Immature natural killer cell (primary cell): ENCODE results near the gene PROZ. TPM values are rescaled to one million over a fixed set of nuclear protein-coding genes. Genes with fewer than 3 reads are reported as not detected.

Experiments used
- DNase-seq, 3 donors: peaks; one replicate each; pipeline ENCODE4 v3.0.0; 2022; ENCODE audit warnings: mixed read lengths in 1 of 3
- H3K27ac Mint-ChIP-seq, 6 donors: one replicate each; pipeline ENCODE4 v1.8.0; 2020; ENCODE audit warnings: mixed read lengths in 6 of 6, mild to moderate bottlenecking in 5 of 6, inconsistent platforms in 4 of 6, moderate library complexity in 3 of 6
- H3K27me3 Mint-ChIP-seq, 3 donors: one replicate each; pipeline ENCODE4 v1.8.0; 2020 to 2021; ENCODE audit warnings: low read depth in 3 of 3, mild to moderate bottlenecking in 3 of 3, mixed read lengths in 3 of 3, moderate library complexity in 3 of 3, inconsistent platforms in 1 of 3
- H3K36me3 Mint-ChIP-seq, 3 donors: one replicate each; pipeline ENCODE4 v1.8.0; 2020; ENCODE audit warnings: mixed read lengths in 3 of 3, inconsistent platforms in 2 of 3, mild to moderate bottlenecking in 2 of 3
- H3K4me1 Mint-ChIP-seq, 2 donors: one replicate each; pipeline ENCODE4 v1.8.0; 2020; ENCODE audit warnings: inconsistent platforms in 2 of 2, mild to moderate bottlenecking in 2 of 2, mixed read lengths in 2 of 2, moderate library complexity in 1 of 2
- H3K4me3 Mint-ChIP-seq, 5 donors: one replicate each; pipeline ENCODE4 v1.8.0; 2020; ENCODE audit warnings: mild to moderate bottlenecking in 5 of 5, mixed read lengths in 5 of 5, inconsistent platforms in 3 of 5, moderate library complexity in 3 of 5
- H3K9me3 Mint-ChIP-seq, 6 donors: one replicate each; pipeline ENCODE4 v1.8.0; 2020; ENCODE audit warnings: mild to moderate bottlenecking in 6 of 6, mixed read lengths in 6 of 6, inconsistent platforms in 4 of 6, moderate library complexity in 3 of 6
- polyA plus RNA-seq, 3 donors: library from polyadenylated mRNA; unstranded; fragments of 300-500 nt; fragmentation: Illumina TruSeq; gene quantifications; one replicate each; pipeline ENCODE4 v1.2.3, GENCODE V29; 2021

Gene PROZ
- polyA plus RNA-seq, 3 donors from 2014 or later = not detected

- no peaks in the 10 kb centered on the region for H3K9me3 Mint-ChIP-seq
- peaks cover 56 to 62% of the 10 kb centered on the region in 2 donors for H3K4me1 Mint-ChIP-seq
- no peak for DNase-seq
- H3K36me3 Mint-ChIP-seq = peaks cover 30 to 53% (median 32%) of the 10 kb centered on the region in 3 donors
- H3K27ac Mint-ChIP-seq = peak overlapping the region in 5 of 6 donors; percentile 81 to 100 (median 97)
- H3K27me3 Mint-ChIP-seq = peaks cover 13 to 20% (median 15%) of the 10 kb centered on the region in 3 donors
- H3K4me3 Mint-ChIP-seq = peak overlapping the region in 3 of 5 donors; percentile 7 to 21 (median 15)
Observed at GRCh38 chr13:113187883-113188665, 29.6 kb downstream of the PROZ start.

DNA sequence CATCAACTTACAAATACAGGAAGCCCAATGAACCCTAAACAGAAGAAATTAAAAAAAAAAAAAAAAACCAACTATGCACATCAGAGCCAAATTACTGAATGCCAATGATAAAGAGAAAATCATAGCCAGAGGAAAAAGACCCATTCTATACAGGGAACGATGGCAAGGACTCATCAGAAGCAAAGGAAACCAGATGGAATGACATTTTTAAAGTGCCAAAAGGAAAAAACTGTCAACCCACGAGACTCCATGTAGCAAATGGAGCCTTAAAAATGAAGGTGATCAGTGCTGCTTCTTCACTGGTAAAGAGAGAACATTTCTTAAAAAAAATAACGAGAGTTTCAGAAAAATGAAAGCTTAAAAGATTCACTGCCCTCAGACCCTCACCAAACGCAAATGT is 31.7 kb downstream of the PROZ start:
- peaks cover 33 to 59% (median 36%) of the 10 kb centered on the region in 3 donors for H3K36me3 Mint-ChIP-seq

GRCh38 chr13:113192279-113192678 is 33.8 kb downstream of the PROZ start:
- no peaks in the 10 kb centered on the region for H3K9me3 Mint-ChIP-seq
- peaks cover 20% of the 10 kb centered on the region in 2 donors for H3K4me1 Mint-ChIP-seq
- peaks cover 43 to 76% (median 47%) of the 10 kb centered on the region in 3 donors for H3K36me3 Mint-ChIP-seq
- H3K27ac Mint-ChIP-seq = no peak overlapping the region
- no peak overlapping the region for H3K4me3 Mint-ChIP-seq
- H3K27me3 Mint-ChIP-seq = peaks cover under 1 to 2% (median 1%) of the 10 kb centered on the region in 3 donors
- DNase-seq = no peak

More for the DNA sequence above, 31.7 kb downstream of the PROZ start:
- H3K27me3 Mint-ChIP-seq = peaks cover 10 to 16% (median 12%) of the 10 kb centered on the region in 3 donors
- H3K4me3 Mint-ChIP-seq = no peak overlapping the region
- no peak for DNase-seq
- H3K9me3 Mint-ChIP-seq = no peaks in the 10 kb centered on the region
- H3K27ac Mint-ChIP-seq = no peak overlapping the region
- peaks cover 38 to 41% of the 10 kb centered on the region in 2 donors for H3K4me1 Mint-ChIP-seq

DNA sequence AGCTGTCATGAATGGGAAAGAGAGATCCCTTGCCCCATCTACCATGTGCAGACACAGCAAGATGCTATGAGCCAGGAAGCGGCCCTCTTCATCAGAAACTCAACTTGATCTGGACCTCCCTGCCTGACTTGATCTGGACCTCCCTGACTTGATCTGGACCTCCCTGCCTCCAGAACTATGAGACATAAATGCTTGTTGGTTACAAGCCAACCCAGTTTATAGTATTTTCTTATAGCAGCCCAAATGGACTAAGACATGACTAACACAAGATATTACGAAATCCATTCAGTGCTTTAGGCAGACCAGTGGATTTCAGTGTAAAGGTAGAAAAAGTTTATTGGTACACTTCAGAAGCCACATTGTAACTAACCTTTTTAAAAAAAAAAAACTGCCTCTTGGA is 34.5 kb downstream of the PROZ start:
- no peak overlapping the region for H3K27ac Mint-ChIP-seq
- no peak for DNase-seq
- no peaks in the 10 kb centered on the region for H3K9me3 Mint-ChIP-seq
- H3K4me3 Mint-ChIP-seq = no peak overlapping the region
- peaks cover 43 to 79% (median 46%) of the 10 kb centered on the region in 3 donors for H3K36me3 Mint-ChIP-seq
- H3K4me1 Mint-ChIP-seq = peaks cover 14% of the 10 kb centered on the region in 2 donors
- peaks cover 0 to 2% (median 0%) of the 10 kb centered on the region in 3 donors for H3K27me3 Mint-ChIP-seq

DNA sequence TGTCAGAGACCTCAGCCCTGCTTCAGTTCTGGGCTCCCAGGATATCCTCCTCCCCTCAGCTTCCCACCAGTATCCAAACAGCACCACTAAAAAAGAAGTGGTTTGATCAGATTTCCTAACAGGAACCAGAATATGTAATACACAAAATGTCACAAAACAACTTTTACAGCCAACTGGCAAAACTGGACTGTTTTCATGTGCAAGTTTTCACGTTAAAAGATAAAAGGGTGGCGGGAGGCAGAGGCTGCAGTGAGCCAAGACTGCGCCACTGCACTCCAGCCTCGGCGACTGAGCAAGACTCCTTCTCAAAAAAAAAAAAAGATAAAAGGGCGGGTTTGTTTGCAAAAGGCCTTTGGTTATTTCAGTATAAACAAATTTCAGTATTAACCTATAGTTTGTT is 36.9 kb downstream of the PROZ start:
- Mint-ChIP-seq H3K27ac (no peak overlapping the region), H3K4me3 (no peak overlapping the region), H3K27me3 (no peaks in the 10 kb centered on the region), H3K36me3 (peaks cover 28 to 68% (median 38%) of the 10 kb centered on the region in 3 donors), H3K9me3 (no peaks in the 10 kb centered on the region), H3K4me1 (peaks cover 0 to 1% of the 10 kb centered on the region in 2 donors)
- no peak for DNase-seq

DNA sequence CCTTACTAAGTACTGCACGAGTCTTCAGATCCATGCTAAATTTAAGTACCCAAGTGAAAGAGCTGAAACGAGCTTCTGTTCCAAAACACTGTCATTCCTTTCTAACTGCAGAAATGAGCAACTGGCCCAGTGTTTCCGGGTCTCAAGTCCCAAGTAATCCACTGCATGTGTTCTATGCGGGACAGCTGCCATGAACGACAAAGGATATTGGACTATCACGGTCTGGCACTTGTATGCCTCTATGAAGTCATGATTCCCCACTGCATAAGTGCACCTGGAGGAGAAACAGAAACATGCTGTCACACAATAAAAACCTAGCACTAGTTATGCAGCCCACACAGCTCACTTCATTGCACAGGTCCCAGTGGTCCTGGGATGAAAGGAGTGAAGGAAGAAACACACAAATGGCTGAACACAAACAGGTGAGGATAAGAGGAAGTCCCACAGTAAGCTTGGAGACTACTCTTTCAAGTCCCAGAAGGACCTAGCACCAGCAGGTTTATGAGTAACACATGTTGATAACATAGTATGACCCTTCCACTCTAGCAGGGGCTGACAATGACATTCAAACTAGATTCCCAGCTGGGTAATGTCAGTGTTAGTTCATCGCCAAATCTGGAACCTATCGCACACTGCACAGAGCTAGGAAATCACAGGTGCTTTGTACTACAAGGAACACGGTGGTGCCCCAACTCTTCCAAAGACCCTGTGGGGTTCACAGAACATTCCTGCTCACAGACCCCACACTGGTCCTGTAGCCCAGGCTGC is 38.7 kb downstream of the PROZ start:
- no peak for DNase-seq
- H3K27ac Mint-ChIP-seq = no peak overlapping the region
- H3K4me1 Mint-ChIP-seq = peaks cover 6 to 10% of the 10 kb centered on the region in 2 donors
- H3K27me3 Mint-ChIP-seq = peaks cover 0 to 1% (median 0%) of the 10 kb centered on the region in 3 donors
- H3K36me3 Mint-ChIP-seq = peaks cover 29 to 55% (median 35%) of the 10 kb centered on the region in 3 donors
- no peaks in the 10 kb centered on the region for H3K9me3 Mint-ChIP-seq
- H3K4me3 Mint-ChIP-seq = no peak overlapping the region

- Mint-ChIP-seq H3K4me1 (peaks cover 44 to 47% of the 10 kb centered on the region in 2 donors), H3K27ac (no peak overlapping the region), H3K36me3 (peaks cover 14 to 20% (median 15%) of the 10 kb centered on the region in 3 donors), H3K27me3 (peaks cover 0 to 4% (median 0%) of the 10 kb centered on the region in 3 donors), H3K4me3 (no peak overlapping the region), H3K9me3 (no peaks in the 10 kb centered on the region)
- no peak for DNase-seq
Observed at GRCh38 chr13:113201815-113202214, 43.4 kb downstream of the PROZ start.

DNA sequence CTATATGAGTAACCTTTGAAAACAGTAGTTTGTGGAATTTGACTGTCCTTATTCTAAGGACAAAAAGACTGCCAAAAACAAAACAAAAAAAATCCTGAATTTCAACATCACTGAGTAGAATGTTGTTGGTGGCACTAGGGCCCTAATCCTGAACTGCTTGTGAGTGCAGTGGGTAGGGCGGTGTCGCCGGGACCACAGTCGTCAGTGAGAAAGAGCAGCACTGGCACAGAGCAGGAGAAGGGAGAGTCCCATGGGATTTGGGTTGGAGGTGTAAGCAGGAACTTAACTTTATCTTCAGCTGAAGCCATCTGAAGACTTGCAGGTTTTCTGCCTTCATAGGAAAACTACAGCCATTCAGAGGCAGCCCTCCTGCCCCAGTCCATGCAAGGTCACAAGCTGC is 44.5 kb downstream of the PROZ start:
- DNase-seq = no peak
- H3K4me1 Mint-ChIP-seq = peaks cover 53 to 58% of the 10 kb centered on the region in 2 donors
- H3K27me3 Mint-ChIP-seq = peaks cover 0 to 8% (median 0%) of the 10 kb centered on the region in 3 donors
- peaks cover 10 to 12% (median 10%) of the 10 kb centered on the region in 3 donors for H3K36me3 Mint-ChIP-seq
- no peak overlapping the region for H3K27ac Mint-ChIP-seq
- no peaks in the 10 kb centered on the region for H3K9me3 Mint-ChIP-seq
- no peak overlapping the region for H3K4me3 Mint-ChIP-seq

DNA sequence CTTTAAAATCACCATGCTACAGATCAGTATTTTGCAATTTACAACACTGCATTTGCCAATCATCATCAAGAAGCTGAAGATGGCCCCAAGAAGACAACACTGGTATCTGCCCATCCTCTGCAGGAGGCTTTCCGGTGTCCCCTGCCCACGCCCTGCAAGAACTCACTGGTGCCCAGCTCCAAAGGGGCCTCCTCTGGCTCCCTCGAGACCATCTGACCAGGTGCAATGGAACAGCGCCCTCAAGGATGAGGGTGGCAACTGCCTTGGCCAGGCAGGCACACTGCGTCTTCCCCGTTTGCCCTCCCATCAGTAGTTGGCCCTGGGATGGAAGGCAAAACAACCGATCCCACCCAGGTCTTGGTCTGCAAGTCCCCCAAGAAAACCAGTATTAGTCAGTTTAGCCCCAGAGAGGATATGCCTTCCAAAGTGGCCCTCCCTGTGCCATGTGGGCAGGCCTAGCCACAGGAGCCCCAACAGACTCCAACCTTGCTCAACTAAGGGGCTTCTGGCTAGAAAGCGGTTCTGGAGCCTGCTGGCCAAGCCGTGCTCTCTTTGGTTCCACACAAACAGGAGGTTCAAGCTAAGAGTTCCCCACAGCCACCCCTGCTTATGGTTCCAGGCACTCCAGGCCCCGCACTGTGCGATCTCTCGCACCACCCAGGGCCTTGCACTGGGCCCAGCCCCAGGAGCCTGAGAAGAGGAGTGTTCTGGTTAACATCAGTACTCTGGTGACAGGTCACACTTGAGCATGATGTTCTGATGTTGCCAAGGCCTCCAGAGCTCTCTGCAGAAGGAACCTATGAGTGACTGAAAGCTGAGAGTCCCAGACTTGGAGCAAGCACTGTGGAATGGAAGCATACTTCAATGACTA is 45.3 kb downstream of the PROZ start:
- peak overlapping the region in 2 of 6 donors; percentile 34 to 36 for H3K27ac Mint-ChIP-seq
- H3K27me3 Mint-ChIP-seq = peaks cover 0 to 9% (median 0%) of the 10 kb centered on the region in 3 donors
- H3K36me3 Mint-ChIP-seq = peaks cover 7 to 8% (median 7%) of the 10 kb centered on the region in 3 donors
- peaks cover 54 to 60% of the 10 kb centered on the region in 2 donors for H3K4me1 Mint-ChIP-seq
- no peaks in the 10 kb centered on the region for H3K9me3 Mint-ChIP-seq
- no peak for DNase-seq
- no peak overlapping the region for H3K4me3 Mint-ChIP-seq

GRCh38 chr13:113204378-113204734 is 45.9 kb downstream of the PROZ start:
- peaks cover 6 to 8% (median 7%) of the 10 kb centered on the region in 3 donors for H3K36me3 Mint-ChIP-seq
- DNase-seq = no peak
- peaks cover 54 to 60% of the 10 kb centered on the region in 2 donors for H3K4me1 Mint-ChIP-seq
- no peak overlapping the region for H3K4me3 Mint-ChIP-seq
- H3K27ac Mint-ChIP-seq = no peak overlapping the region
- peaks cover 0 to 9% (median 0%) of the 10 kb centered on the region in 3 donors for H3K27me3 Mint-ChIP-seq
- no peaks in the 10 kb centered on the region for H3K9me3 Mint-ChIP-seq

GRCh38 chr13:113205428-113205931 is 47.0 kb downstream of the PROZ start:
- Mint-ChIP-seq H3K27me3 (peaks cover 0 to 13% (median 0%) of the 10 kb centered on the region in 3 donors), H3K36me3 (peaks cover 0 to 3% (median 0%) of the 10 kb centered on the region in 3 donors), H3K27ac (peak overlapping the region in 5 of 6 donors; percentile 44 to 83 (median 65)), H3K9me3 (no peaks in the 10 kb centered on the region), H3K4me3 (peak overlapping the region in 3 of 5 donors; percentile 22 to 56 (median 51)), H3K4me1 (peaks cover 58 to 66% of the 10 kb centered on the region in 2 donors)
- DNase-seq = no peak

- H3K4me1 Mint-ChIP-seq = peaks cover 51 to 63% of the 10 kb centered on the region in 2 donors
- H3K9me3 Mint-ChIP-seq = no peaks in the 10 kb centered on the region
- no peak for DNase-seq
- peak overlapping the region; percentile 79 to 91 (median 86) for H3K4me3 Mint-ChIP-seq
- H3K36me3 Mint-ChIP-seq = peaks cover 6 to 7% (median 7%) of the 10 kb centered on the region in 3 donors
- peaks cover 0 to 12% (median 0%) of the 10 kb centered on the region in 3 donors for H3K27me3 Mint-ChIP-seq
- peak overlapping the region; percentile 83 to 91 (median 90) for H3K27ac Mint-ChIP-seq
Observed at GRCh38 chr13:113207460-113207859, 49.0 kb downstream of the PROZ start.
